IPS DF 6.9 (cell line): ENCODE measurements around the gene UBAP1L.
"Not testable (repeated sequence)": the region's sequence is repeated elsewhere in the genome, so short reads cannot be mapped to it uniquely, and the experiment has no call there.

Experiments used
- DNase-seq: peaks from one replicate; pipeline ENCODE4 v3.0.0-alpha.2; 2013; ENCODE audit warnings: low read depth, low spot score
- H3K27ac ChIP-seq: one replicate; pipeline ENCODE4 v1.5.1; 2013; ENCODE audit warnings: low read length, control low read depth
- H3K27me3 ChIP-seq: 2 replicates; pipeline ENCODE4 v1.6.1; 2013; ENCODE audit warnings: mild to moderate bottlenecking, low read length; ENCODE audit not compliant: control insufficient read depth, insufficient read depth
- H3K36me3 ChIP-seq: 2 replicates; pipeline ENCODE4 v1.6.1; 2013; ENCODE audit warnings: low read length; ENCODE audit not compliant: control insufficient read depth, insufficient read depth
- H3K4me1 ChIP-seq: 2 replicates; pipeline ENCODE4 v1.6.1; 2013; ENCODE audit warnings: low read length; ENCODE audit not compliant: control insufficient read depth, insufficient read depth
- H3K4me3 ChIP-seq: 2 replicates; pipeline ENCODE4 v1.5.1; 2013; ENCODE audit warnings: mild to moderate bottlenecking, low read length
- H3K9me3 ChIP-seq: 2 replicates; pipeline ENCODE4 v1.6.1; 2013; ENCODE audit warnings: low read length, inconsistent platforms; ENCODE audit not compliant: control insufficient read depth, insufficient read depth
- WGBS: extraction: QIAGEN DNeasy Blood & Tissue Kit; methylation state at CpG from one replicate; pipeline ENCODE4 v1.1.7; 2013; ENCODE audit warnings: mixed read lengths, missing lambda C conversion rate; ENCODE audit not compliant: insufficient read length, insufficient coverage; 5-methylcytosine and 5-hydroxymethylcytosine counted together

The UBAP1L gene

DNA sequence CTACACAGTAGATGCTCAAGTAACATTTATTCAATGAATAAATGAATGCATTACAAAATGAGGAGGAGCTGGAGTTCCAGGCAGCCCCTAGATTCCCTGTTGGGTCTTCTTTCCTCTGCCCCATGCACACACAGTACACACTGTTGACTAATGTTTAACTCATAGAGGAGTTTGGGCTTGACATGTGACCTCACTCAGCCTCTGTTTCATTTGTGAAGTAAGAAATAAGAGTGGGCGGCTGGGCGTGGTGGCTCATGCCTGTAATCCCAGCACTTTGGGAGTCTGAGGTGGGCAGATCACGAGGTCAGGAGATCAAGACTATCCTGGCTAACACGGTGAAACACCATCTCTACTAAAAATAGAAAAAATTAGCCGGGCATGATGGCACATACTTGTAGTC lies 70.8 kb downstream of the UBAP1L start:
- H3K4me3 ChIP-seq, H3K9me3 ChIP-seq, H3K4me1 ChIP-seq, H3K27ac ChIP-seq, DNase-seq, H3K36me3 ChIP-seq, H3K27me3 ChIP-seq: not testable (repeated sequence)
- no CpG with 5 or more reads among the region's 5 CpGs for WGBS

- Histone ChIP-seq H3K27ac (no peak overlapping the region), H3K4me3 (no peak overlapping the region), H3K36me3 (no peaks in the 10 kb centered on the region), H3K9me3 (no peaks in the 10 kb centered on the region), H3K4me1 (no peaks in the 10 kb centered on the region), H3K27me3 (no peaks in the 10 kb centered on the region)
- no peak for DNase-seq
- WGBS: no CpG with 5 or more reads among the region's 4 CpGs
These were observed 72.1 kb downstream of the UBAP1L start for GRCh38 chr15:65042776-65043327.
